ENCODE data around the gene SPRYD3.

The SPRYD3 gene

GRCh38 chr12:53063708-53064612 lies 15.2 kb downstream of the SPRYD3 start:
- FAIRE-seq (no peak), DNase-seq (ENCODE audit: low spot score) (no peak)

DNA sequence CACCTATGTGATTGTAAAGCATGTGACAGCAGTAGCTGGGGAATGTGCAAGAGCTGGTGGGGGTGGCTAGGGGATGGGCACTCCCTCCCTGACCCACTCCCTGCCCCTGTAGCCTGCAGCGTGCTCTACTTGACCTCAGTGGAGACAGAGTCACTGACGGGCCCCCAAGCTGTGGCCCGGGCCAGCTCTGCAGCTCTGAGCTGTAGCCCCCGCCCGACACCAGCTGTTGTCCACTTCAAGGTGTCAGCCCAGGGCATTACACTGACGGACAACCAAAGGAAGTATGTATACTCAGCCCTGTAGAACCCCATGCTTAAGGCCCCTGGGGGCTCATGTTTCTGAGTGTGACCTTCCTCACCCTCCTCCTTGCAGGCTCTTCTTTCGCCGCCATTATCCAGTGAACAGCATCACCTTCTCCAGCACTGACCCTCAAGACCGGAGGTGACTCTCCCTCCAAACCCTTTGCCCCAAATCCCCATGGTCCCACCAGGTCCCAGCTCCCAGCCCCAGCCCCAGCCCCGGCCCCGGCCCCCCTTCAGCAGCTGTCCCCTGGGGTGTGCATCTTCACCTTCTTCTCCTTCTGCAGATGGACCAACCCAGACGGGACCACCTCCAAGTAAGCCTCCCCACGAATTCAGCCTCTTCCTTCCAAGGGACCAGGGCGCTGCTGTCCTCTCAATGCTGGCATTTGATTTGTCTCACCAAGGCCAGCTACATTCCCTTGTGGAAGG lies 16.0 kb downstream of the SPRYD3 start:
- DNase-seq (ENCODE audit: low spot score) (no peak), FAIRE-seq (no peak)

GRCh38 chr12:53062011-53062961 lies 16.9 kb downstream of the SPRYD3 start:
- DNase-seq (ENCODE audit: low spot score), result no peak
- no peak for FAIRE-seq

- FAIRE-seq (no peak), DNase-seq (ENCODE audit: low spot score) (no peak)
Measured at GRCh38 chr12:53061404-53062010, 17.7 kb downstream of the SPRYD3 start.

- DNase-seq (ENCODE audit: low spot score) (no peak), FAIRE-seq (no peak)
Measured at GRCh38 chr12:53060721-53061276, 18.4 kb downstream of the SPRYD3 start.

- no peak for FAIRE-seq
- no peak for DNase-seq (ENCODE audit: low spot score)
Measured at GRCh38 chr12:53060064-53060720, 19.0 kb downstream of the SPRYD3 start.

DNA sequence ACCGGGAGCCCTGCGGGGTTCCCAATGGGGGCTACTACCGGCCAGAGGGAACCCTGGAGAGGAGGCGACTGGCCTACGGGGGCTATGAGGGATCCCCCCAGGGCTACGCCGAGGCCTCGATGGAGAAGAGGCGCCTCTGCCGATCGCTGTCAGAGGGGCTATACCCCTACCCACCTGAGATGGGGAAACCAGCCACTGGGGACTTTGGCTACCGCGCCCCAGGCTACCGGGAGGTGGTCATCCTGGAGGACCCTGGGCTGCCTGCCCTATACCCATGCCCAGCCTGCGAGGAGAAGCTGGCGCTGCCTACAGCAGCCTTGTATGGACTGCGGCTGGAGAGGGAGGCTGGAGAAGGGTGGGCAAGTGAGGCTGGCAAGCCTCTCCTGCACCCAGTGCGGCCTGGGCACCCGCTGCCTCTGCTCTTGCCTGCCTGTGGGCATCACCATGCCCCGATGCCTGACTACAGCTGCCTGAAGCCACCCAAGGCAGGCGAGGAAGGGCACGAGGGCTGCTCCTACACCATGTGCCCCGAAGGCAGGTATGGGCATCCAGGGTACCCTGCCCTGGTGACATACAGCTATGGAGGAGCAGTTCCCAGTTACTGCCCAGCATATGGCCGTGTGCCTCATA lies 19.6 kb downstream of the SPRYD3 start:
- no peak for FAIRE-seq

GRCh38 chr12:53058674-53059433 lies 20.3 kb downstream of the SPRYD3 start:
- FAIRE-seq (no peak), DNase-seq (ENCODE audit: low spot score) (no peak)

More for the DNA sequence above, 19.6 kb downstream of the SPRYD3 start:
- no peak for DNase-seq (ENCODE audit: low spot score)

GRCh38 chr12:53057816-53058500 lies 21.2 kb downstream of the SPRYD3 start:
- no peak for FAIRE-seq

DNA sequence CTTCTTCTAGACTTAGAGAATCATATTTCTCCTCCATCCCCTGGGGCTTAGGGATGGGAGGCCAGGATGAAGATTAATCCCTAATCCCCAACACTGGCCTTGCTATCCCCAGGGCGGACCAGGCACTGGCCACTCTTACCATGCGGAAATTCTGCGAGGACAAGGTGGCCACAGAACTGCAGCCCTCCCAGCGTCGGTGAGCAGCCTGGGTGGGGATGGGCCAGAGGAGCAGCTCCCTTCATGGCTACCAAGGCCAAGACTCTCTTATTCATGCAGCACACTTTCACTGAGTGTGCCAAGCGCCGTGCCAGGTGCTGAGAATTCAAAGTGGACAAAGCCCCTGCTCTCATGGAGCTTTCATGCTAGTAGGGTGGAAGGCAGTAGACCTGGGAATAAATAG lies 22.3 kb downstream of the SPRYD3 start:
- DNase-seq (ENCODE audit: low spot score) (no peak), FAIRE-seq (no peak)

More at GRCh38 chr12:53057816-53058500, 21.2 kb downstream of the SPRYD3 start:
- no peak for DNase-seq (ENCODE audit: low spot score)

DNA sequence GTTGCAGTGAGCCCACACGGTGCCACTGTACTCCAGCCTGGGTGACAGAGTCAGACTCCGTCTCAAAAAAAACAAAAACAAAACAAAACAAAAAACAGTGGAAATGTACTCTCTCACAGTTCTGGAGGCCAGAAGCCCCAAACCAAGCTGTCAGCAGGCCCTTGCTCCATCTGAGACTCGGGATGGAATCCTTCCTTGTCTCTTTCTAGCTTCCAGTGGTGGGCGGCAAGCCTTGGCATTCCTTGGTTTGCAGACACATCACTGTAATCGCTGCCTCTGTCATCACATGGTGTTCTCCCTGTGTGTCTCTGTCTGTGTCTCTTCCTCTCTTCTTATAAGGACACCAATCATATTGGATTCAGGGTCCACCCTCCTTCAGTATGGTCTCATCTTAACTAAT lies 22.9 kb downstream of the SPRYD3 start:
- DNase-seq (ENCODE audit: low spot score) (no peak), FAIRE-seq (no peak)

- no peak for FAIRE-seq
- no peak for DNase-seq (ENCODE audit: low spot score)
Measured at GRCh38 chr12:53055471-53056266, 23.5 kb downstream of the SPRYD3 start.

DNA sequence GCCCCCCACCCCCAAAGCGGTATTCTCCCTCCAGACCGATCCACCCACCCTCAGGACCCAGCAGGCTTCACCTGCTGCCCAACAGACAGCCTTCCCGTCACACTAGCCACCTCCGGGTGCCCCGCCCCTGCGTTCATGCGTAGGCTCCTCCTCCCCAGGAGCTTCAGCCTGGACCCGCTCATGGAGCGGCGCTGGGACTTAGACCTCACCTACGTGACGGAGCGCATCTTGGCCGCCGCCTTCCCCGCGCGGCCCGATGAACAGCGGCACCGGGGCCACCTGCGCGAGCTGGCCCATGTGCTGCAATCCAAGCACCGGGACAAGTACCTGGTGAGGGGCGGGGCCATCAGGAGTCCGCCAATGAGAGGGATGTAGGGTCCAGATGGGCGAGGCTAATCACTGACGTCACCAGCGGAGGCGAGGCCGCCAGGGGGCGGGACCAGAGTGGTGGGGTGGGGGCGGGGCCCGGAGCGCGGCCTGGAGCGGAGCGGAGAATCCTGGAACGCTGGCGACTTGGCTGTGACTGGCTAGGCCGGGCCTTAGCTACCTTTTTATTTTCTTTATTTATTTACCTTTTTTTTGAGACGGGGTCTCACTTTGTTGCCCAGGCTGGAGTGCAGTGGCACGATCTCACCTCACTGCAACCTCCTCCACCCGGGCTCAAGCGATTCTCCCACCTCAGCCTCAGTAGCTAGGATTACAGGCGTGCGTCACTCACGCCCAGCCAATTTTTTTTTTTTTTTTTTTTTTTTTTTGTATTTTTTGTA lies 24.9 kb downstream of the SPRYD3 start:
- DNase-seq (ENCODE audit: low spot score) (peak; percentile 62), FAIRE-seq (no peak)

- no peak for DNase-seq (ENCODE audit: low spot score)
- no peak for FAIRE-seq
Measured at GRCh38 chr12:53053218-53054111, 25.7 kb downstream of the SPRYD3 start.

DNA sequence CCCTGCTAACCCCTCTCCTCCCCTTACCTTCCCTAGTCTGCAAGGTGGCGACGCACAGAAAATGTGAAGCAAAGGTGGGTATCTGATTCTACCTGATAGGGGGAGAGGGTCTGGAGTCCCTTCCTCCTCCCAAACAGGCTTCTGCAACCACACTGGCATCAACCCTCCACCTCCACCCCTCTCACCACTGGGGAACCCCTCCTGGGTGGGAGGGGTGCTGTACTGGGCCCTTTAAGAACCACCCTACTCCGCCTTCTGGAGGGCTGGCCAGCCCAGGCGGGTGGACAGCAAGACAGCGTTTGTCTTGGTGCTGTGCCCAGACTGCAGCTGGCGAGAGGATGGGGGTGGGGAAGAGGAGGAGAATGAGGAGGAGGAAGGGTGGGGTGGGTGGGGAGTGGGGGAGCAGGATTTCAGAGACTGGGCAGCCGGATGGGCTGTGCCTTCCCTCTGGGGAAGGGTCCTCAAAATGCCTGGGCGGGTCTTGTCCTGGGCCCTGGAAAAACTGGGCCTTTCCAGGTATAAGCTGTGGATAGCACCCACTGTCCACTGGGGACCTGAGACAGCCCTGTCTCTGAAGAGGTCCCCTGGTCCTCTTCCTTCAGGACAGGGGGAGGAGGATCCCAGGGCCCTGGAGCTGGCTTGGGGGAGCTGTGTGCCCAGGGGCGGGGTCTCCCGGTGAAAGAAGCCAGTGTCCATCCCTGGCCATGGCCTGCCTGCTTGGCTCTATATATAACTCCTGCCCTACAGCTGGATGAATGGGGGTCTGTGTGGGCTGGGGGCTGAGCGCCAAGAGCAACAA lies 26.6 kb downstream of the SPRYD3 start:
- no peak for DNase-seq (ENCODE audit: low spot score)

More for the DNA sequence above, 26.6 kb downstream of the SPRYD3 start:
- no peak for FAIRE-seq

Measured in RCC 7860 (cell line).